Liver (tissue), 3 donors: ENCODE measurements around the gene ETDC.

Experiments used
- EGR1 ChIP-seq, 2 donors: IDR thresholded peaks; 2 replicates each; pipeline ENCODE4 v1.6.1; 2016 to 2018; ENCODE audit warnings: antibody characterized with exemption in 2 of 2, low read depth in 2 of 2
- FOXA1 ChIP-seq: IDR thresholded peaks from 2 replicates; pipeline ENCODE4 v1.6.1; 2016; ENCODE audit warnings: antibody characterized with exemption
- GABPA ChIP-seq, 2 donors: IDR thresholded peaks in 1 of 2; conservative IDR thresholded peaks in 1 of 2; 2 replicates each; pipeline ENCODE4 v1.6.1; 2016; ENCODE audit warnings: antibody characterized with exemption in 2 of 2, mild to moderate bottlenecking in 1 of 2, moderate library complexity in 1 of 2
- HNF4G ChIP-seq: IDR thresholded peaks from 2 replicates; pipeline ENCODE4 v1.6.1; 2016; ENCODE audit warnings: antibody characterized with exemption
- JUND ChIP-seq, 2 donors: IDR thresholded peaks; 2 replicates each; pipeline ENCODE4 v1.6.1; 2016; ENCODE audit warnings: antibody characterized with exemption in 2 of 2
- NR2F2 ChIP-seq: IDR thresholded peaks from 2 replicates; pipeline ENCODE4 v1.6.1; 2016; ENCODE audit warnings: antibody characterized with exemption
- RAD21 ChIP-seq, 2 donors: IDR thresholded peaks; 2 replicates each; pipeline ENCODE4 v1.6.1; 2016; ENCODE audit warnings: antibody characterized with exemption in 2 of 2, mild to moderate bottlenecking in 2 of 2
- RXRA ChIP-seq, 2 donors: IDR thresholded peaks; 2 replicates each; pipeline ENCODE4 v1.6.1; 2017 to 2018; ENCODE audit warnings: antibody characterized with exemption in 2 of 2, mild to moderate bottlenecking in 1 of 2
- TAF1 ChIP-seq: conservative IDR thresholded peaks from 2 replicates; pipeline ENCODE4 v1.6.1; 2016; ENCODE audit warnings: antibody characterized with exemption, mild to moderate bottlenecking
- YY1 ChIP-seq: IDR thresholded peaks from 2 replicates; pipeline ENCODE4 v1.6.1; 2016; ENCODE audit warnings: antibody characterized with exemption, mild to moderate bottlenecking
- TF ChIP-seq, protein P1 (sequence below): fragments of 150-350 bp; IDR thresholded peaks from 2 replicates; pipeline ENCODE4 v1.5.1; 2017; ENCODE audit warnings: improper control_type of control experiment, low read depth, low read length; ENCODE audit not compliant: missing input control
- TF ChIP-seq, protein P2 (sequence below): IDR thresholded peaks from 2 replicates; pipeline ENCODE4 v1.6.1; 2016; ENCODE audit warnings: antibody characterized with exemption, mild to moderate bottlenecking
- TF ChIP-seq, protein P3 (sequence below): IDR thresholded peaks from 2 replicates; pipeline ENCODE4 v1.6.1; 2016; ENCODE audit warnings: antibody characterized with exemption
- TF ChIP-seq, protein P4 (sequence below): IDR thresholded peaks from 2 replicates; pipeline ENCODE4 v1.6.1; 2016; ENCODE audit warnings: antibody characterized with exemption
- donor health status: healthy.
- donor health status: healthy.

DNA sequence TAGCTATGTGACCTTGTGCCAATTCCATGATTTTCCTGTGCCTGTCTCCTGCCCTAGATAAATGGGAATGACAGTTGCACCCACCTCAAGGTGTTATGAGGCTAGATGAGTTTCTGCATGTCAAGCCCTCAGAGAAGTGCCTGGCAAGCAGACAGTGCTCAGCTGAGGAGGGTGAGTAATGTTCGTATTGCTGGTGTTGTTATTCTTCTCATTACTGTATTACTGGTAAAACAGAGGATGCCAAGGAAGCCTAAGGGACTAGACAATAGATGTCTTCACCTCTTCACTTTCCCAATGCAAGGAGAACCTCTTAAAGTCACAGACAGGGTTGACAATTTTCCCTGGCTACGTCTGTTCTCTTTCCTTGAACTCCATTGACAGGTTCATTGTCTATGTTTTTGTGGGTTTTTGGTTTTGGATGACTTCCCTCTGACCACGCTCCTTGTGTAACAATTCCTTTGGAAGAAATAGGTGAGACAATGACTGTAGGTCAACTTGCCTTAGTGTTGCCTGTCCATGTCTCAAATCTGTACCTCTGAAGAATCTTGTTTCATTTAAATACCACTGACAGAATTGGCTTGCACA lies 19.2 kb downstream of the ETDC start:
- TF ChIP-seq, protein P1, sequence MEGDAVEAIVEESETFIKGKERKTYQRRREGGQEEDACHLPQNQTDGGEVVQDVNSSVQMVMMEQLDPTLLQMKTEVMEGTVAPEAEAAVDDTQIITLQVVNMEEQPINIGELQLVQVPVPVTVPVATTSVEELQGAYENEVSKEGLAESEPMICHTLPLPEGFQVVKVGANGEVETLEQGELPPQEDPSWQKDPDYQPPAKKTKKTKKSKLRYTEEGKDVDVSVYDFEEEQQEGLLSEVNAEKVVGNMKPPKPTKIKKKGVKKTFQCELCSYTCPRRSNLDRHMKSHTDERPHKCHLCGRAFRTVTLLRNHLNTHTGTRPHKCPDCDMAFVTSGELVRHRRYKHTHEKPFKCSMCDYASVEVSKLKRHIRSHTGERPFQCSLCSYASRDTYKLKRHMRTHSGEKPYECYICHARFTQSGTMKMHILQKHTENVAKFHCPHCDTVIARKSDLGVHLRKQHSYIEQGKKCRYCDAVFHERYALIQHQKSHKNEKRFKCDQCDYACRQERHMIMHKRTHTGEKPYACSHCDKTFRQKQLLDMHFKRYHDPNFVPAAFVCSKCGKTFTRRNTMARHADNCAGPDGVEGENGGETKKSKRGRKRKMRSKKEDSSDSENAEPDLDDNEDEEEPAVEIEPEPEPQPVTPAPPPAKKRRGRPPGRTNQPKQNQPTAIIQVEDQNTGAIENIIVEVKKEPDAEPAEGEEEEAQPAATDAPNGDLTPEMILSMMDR = no peak
- TF ChIP-seq TAF1 (no peak), NR2F2 (no peak), RAD21 (IDR thresholded peaks at IDR 0.05) (no peak), YY1 (no peak), GABPA (IDR thresholded peaks at IDR 0.05 in 1 of 2, conservative IDR thresholded peaks at IDR 0.05 in 1 of 2) (no peak), EGR1 (IDR thresholded peaks at IDR 0.05; ENCODE audit: low read depth in 2 of 2) (no peak), JUND (IDR thresholded peaks at IDR 0.05) (no peak), HNF4G (no peak), RXRA (IDR thresholded peaks at IDR 0.05) (no peak), FOXA1 (no peak)
- TF ChIP-seq, protein P2, sequence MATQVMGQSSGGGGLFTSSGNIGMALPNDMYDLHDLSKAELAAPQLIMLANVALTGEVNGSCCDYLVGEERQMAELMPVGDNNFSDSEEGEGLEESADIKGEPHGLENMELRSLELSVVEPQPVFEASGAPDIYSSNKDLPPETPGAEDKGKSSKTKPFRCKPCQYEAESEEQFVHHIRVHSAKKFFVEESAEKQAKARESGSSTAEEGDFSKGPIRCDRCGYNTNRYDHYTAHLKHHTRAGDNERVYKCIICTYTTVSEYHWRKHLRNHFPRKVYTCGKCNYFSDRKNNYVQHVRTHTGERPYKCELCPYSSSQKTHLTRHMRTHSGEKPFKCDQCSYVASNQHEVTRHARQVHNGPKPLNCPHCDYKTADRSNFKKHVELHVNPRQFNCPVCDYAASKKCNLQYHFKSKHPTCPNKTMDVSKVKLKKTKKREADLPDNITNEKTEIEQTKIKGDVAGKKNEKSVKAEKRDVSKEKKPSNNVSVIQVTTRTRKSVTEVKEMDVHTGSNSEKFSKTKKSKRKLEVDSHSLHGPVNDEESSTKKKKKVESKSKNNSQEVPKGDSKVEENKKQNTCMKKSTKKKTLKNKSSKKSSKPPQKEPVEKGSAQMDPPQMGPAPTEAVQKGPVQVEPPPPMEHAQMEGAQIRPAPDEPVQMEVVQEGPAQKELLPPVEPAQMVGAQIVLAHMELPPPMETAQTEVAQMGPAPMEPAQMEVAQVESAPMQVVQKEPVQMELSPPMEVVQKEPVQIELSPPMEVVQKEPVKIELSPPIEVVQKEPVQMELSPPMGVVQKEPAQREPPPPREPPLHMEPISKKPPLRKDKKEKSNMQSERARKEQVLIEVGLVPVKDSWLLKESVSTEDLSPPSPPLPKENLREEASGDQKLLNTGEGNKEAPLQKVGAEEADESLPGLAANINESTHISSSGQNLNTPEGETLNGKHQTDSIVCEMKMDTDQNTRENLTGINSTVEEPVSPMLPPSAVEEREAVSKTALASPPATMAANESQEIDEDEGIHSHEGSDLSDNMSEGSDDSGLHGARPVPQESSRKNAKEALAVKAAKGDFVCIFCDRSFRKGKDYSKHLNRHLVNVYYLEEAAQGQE = no peak
- TF ChIP-seq, protein P3, sequence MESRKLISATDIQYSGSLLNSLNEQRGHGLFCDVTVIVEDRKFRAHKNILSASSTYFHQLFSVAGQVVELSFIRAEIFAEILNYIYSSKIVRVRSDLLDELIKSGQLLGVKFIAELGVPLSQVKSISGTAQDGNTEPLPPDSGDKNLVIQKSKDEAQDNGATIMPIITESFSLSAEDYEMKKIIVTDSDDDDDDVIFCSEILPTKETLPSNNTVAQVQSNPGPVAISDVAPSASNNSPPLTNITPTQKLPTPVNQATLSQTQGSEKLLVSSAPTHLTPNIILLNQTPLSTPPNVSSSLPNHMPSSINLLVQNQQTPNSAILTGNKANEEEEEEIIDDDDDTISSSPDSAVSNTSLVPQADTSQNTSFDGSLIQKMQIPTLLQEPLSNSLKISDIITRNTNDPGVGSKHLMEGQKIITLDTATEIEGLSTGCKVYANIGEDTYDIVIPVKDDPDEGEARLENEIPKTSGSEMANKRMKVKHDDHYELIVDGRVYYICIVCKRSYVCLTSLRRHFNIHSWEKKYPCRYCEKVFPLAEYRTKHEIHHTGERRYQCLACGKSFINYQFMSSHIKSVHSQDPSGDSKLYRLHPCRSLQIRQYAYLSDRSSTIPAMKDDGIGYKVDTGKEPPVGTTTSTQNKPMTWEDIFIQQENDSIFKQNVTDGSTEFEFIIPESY = no peak
- TF ChIP-seq, protein P4, sequence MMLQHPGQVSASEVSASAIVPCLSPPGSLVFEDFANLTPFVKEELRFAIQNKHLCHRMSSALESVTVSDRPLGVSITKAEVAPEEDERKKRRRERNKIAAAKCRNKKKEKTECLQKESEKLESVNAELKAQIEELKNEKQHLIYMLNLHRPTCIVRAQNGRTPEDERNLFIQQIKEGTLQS = no peak
